Endothelial cell of umbilical vein (primary cell): ENCODE results near the gene PRKAG2. TPM values are rescaled to one million over a fixed set of nuclear protein-coding genes. Genes with fewer than 3 reads are reported as not detected.

ENCODE experiments used
- BruUV-seq: library from RNA; stranded (reverse); fragments of 400-500 nt; replicated peaks from 2 replicates; lab custom pipeline; 2021; lab: Mats Ljungman, UMichigan
- CTCF ChIA-PET: fragments of 300-600, 350-600 bp; sonication (Branson Sonifier 250); formaldehyde crosslinking; loops from one replicate; lab custom pipeline; 2021; ENCODE audit warnings: antibody characterized with exemption, inconsistent platforms; lab: Charles Lee
- POLR2A ChIA-PET: fragments of 300-600, 350-600 bp; sonication (Branson Sonifier 250); formaldehyde crosslinking; loops from one replicate; lab custom pipeline; 2021; ENCODE audit warnings: antibody characterized with exemption, inconsistent platforms; lab: Charles Lee
- DNase-seq: peaks from one replicate; pipeline ENCODE4 v3.0.0-alpha.2; 2011; ENCODE audit warnings: low read depth, low spot score
- FAIRE-seq: peaks from 2 replicates; lab custom pipeline; 2011; peaks lifted over from hg19 to GRCh38; lab: Jason Lieb, UNC
- H2AFZ ChIP-seq: 2 replicates; pipeline ENCODE4 v1.6.0; 2012; ENCODE audit warnings: low read depth, low read length, control low read depth, inconsistent platforms
- H3K27ac ChIP-seq: 2 replicates; pipeline ENCODE4 v1.5.1; 2011; ENCODE audit warnings: low read depth, mild to moderate bottlenecking, control low read depth, low read length, moderate library complexity; ENCODE audit not compliant: insufficient read depth
- H3K27me3 ChIP-seq, 2 experiments: 2 replicates each; pipeline versions ENCODE4 v1.6.0 to v1.6.1; 2011; ENCODE audit warnings: low read length in 2 of 2, mixed read lengths in 1 of 2; ENCODE audit not compliant: control insufficient read depth in 2 of 2, insufficient read depth in 2 of 2
- H3K36me3 ChIP-seq, 2 experiments: 2 replicates in 1 of 2; 3 replicates in 1 of 2; pipeline ENCODE4 v1.5.1; 2011; ENCODE audit warnings: low read length in 2 of 2, mild to moderate bottlenecking in 1 of 2, moderate library complexity in 1 of 2; ENCODE audit not compliant: control insufficient read depth in 2 of 2, insufficient read depth in 2 of 2; ENCODE audit errors: extremely low read depth in 1 of 2
- H3K4me1 ChIP-seq: 3 replicates; pipeline ENCODE4 v1.5.1; 2011; ENCODE audit warnings: mild to moderate bottlenecking, low read length; ENCODE audit not compliant: control insufficient read depth, insufficient read depth; ENCODE audit errors: extremely low read depth
- H3K4me2 ChIP-seq: 2 replicates; pipeline ENCODE4 v1.6.1; 2011; ENCODE audit warnings: low read length, control low read depth, mixed read lengths; ENCODE audit not compliant: insufficient read depth
- H3K4me3 ChIP-seq, 3 experiments: fragments of 200-600 bp in 1 of 3; sonication (generic), shearing (Covaris generic) in 1 of 3; replicated peaks in 1 of 3; 2 replicates each; pipeline ENCODE4 v1.5.1; 2011 to 2016; ENCODE audit warnings: control low read depth in 3 of 3, low read length in 3 of 3, mild to moderate bottlenecking in 2 of 3, inconsistent platforms in 1 of 3, low read depth in 1 of 3, moderate library complexity in 1 of 3; ENCODE audit not compliant: insufficient read depth in 1 of 3
- H3K79me2 ChIP-seq: 2 replicates; pipeline ENCODE4 v1.6.0; 2012; ENCODE audit warnings: low read length, inconsistent platforms; ENCODE audit not compliant: control insufficient read depth, insufficient read depth
- H3K9ac ChIP-seq: replicated peaks from 2 replicates; pipeline ENCODE3; 2011; ENCODE audit warnings: low read length, control low read depth; ENCODE audit not compliant: insufficient read depth; ENCODE audit errors: extremely low read depth
- H3K9me1 ChIP-seq: replicated peaks from 3 replicates; pipeline ENCODE4 v1.6.0; 2011; ENCODE audit warnings: mild to moderate bottlenecking, low read length; ENCODE audit not compliant: control insufficient read depth, insufficient read depth; ENCODE audit errors: extremely low read depth
- H3K9me3 ChIP-seq: replicated peaks from 2 replicates; pipeline ENCODE4 v1.5.1; 2012; ENCODE audit warnings: low read length, inconsistent platforms; ENCODE audit not compliant: control insufficient read depth, insufficient read depth
- H4K20me1 ChIP-seq: replicated peaks from 2 replicates; pipeline ENCODE3; 2011; ENCODE audit warnings: mild to moderate bottlenecking, low read length; ENCODE audit not compliant: control insufficient read depth, insufficient read depth; ENCODE audit errors: extremely low read depth
- EZH2 ChIP-seq: IDR thresholded peaks from 2 replicates; pipeline ENCODE4 v1.6.1; 2012; ENCODE audit warnings: borderline replicate concordance, low read depth, mild to moderate bottlenecking, moderate library complexity, low read length, inconsistent platforms; ENCODE audit not compliant: severe bottlenecking
- GATA2 ChIP-seq: IDR thresholded peaks from 2 replicates; pipeline ENCODE4 v1.7.0; 2011; ENCODE audit warnings: low read depth, mild to moderate bottlenecking, moderate library complexity, mixed read lengths, low read length; ENCODE audit not compliant: insufficient read length, insufficient read depth
- JUN ChIP-seq: IDR thresholded peaks from 2 replicates; pipeline ENCODE4 v1.6.1; 2011; ENCODE audit warnings: borderline replicate concordance, low read depth; ENCODE audit not compliant: insufficient read length, insufficient read depth
- MYC ChIP-seq: IDR thresholded peaks from one replicate; pipeline ENCODE4 v1.6.1; 2011; ENCODE audit warnings: mild to moderate bottlenecking, low read depth, low read length
- POLR2A ChIP-seq: IDR thresholded peaks from 2 replicates; pipeline ENCODE4 v1.6.1; 2012; ENCODE audit warnings: low read depth, mild to moderate bottlenecking, control low read depth, low read length
- POLR2AphosphoS5 ChIP-seq: IDR thresholded peaks from 2 replicates; pipeline ENCODE4 v1.6.1; 2012; ENCODE audit warnings: low read depth, mild to moderate bottlenecking, control low read depth, low read length, moderate library complexity; ENCODE audit not compliant: insufficient read depth
- dilution Hi-C: fragments of 300-500 bp; cut with MboI; formaldehyde crosslinking; loops from one replicate; pipeline ENCODE4 v1.15.0; 2019; ENCODE audit warnings: low sequenced_read_pairs; ENCODE audit not compliant: extremely low pct_ligation_motif_present
- intact Hi-C: fragments of 100-400 bp; cut with micrococcal nuclease; formaldehyde crosslinking; loops from one replicate; pipeline ENCODE4 v1.10.0; 2022
- polyA plus RNA-seq, 4 experiments: library from polyadenylated mRNA; depleted of rRNA in 3 of 4; stranded (reverse) in 3 of 4; unstranded in 1 of 4; fragments of >200 nt; gene quantifications; 2 replicates each; pipeline versions ENCODE4 v1.2.1 to v1.2.3, GENCODE V29; 2011 to 2012; ENCODE audit warnings: missing spikeins in 1 of 4
- total RNA-seq: library from RNA; stranded (reverse); gene quantifications from 2 replicates; pipeline ENCODE4 v1.2.3, GENCODE V29; 2021
- TF ChIP-seq, protein P1 (sequence below), 2 donors: IDR thresholded peaks; 1 replicate in 1 of 2; 2 replicates in 1 of 2; pipeline ENCODE4 v1.5.1; 2011; ENCODE audit warnings: low read length in 2 of 2, mild to moderate bottlenecking in 2 of 2, moderate library complexity in 2 of 2, control low read depth in 1 of 2, inconsistent platforms in 1 of 2, low read depth in 1 of 2; ENCODE audit not compliant: insufficient read depth in 1 of 2; ENCODE audit errors: extremely low read depth in 1 of 2

Gene PRKAG2
- total and polyA plus RNA-seq, 2 donors (not counting 3 experiments of a cell fraction or from before 2014, with no cell fraction given): 19.3 to 51.5 TPM

DNA sequence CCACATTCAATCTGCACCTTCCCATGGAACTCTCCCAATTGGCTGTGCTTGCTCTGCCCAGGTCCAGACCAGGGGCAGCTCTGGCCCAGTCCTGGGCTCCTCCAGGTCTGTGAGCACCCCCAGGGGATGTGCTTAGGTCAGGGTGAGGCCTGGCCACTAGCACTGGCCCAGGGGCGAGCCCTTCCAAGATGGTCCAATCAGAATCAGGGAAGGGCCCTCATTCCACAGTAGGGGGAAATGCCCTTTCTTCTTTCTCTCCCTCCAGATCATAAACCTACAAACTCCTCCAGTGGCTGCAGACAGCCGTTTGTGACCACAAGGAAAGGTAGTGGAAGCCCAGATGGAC is 157.0 kb downstream of the PRKAG2 start:
- no peaks in the 10 kb centered on the region for H3K36me3 ChIP-seq
- TF ChIP-seq EZH2: no peak
- no peak for TF ChIP-seq GATA2
- TF ChIP-seq POLR2AphosphoS5: no peak
- TF ChIP-seq, protein P1, sequence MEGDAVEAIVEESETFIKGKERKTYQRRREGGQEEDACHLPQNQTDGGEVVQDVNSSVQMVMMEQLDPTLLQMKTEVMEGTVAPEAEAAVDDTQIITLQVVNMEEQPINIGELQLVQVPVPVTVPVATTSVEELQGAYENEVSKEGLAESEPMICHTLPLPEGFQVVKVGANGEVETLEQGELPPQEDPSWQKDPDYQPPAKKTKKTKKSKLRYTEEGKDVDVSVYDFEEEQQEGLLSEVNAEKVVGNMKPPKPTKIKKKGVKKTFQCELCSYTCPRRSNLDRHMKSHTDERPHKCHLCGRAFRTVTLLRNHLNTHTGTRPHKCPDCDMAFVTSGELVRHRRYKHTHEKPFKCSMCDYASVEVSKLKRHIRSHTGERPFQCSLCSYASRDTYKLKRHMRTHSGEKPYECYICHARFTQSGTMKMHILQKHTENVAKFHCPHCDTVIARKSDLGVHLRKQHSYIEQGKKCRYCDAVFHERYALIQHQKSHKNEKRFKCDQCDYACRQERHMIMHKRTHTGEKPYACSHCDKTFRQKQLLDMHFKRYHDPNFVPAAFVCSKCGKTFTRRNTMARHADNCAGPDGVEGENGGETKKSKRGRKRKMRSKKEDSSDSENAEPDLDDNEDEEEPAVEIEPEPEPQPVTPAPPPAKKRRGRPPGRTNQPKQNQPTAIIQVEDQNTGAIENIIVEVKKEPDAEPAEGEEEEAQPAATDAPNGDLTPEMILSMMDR (IDR thresholded peaks at IDR 0.05; ENCODE audit: extremely low read depth in 1 of 2, insufficient read depth in 1 of 2, low read depth in 1 of 2, low read length in 2 of 2): no peak
- TF ChIP-seq MYC: no peak
- TF ChIP-seq POLR2A: no peak
- no peak for TF ChIP-seq JUN
- no peaks in the 10 kb centered on the region for H3K9me3 ChIP-seq
- no TSS peak for BruUV-seq
- H4K20me1 ChIP-seq: no peaks in the 10 kb centered on the region
- H3K27ac ChIP-seq: no peak overlapping the region
- H2AFZ ChIP-seq: no peak overlapping the region
- FAIRE-seq: no peak
- no peaks in the 10 kb centered on the region for H3K4me1 ChIP-seq
- dilution Hi-C loops (no loop called here), intact Hi-C loops (no loop called here)
- no peaks in the 10 kb centered on the region for H3K9me1 ChIP-seq
- no peaks in the 10 kb centered on the region for H3K27me3 ChIP-seq
- H3K79me2 ChIP-seq: no peaks in the 10 kb centered on the region
- ChIA-PET POLR2A (no interaction called here), CTCF (no interaction called here)
- H3K4me3 ChIP-seq: no peak overlapping the region
- no peak overlapping the region for H3K4me2 ChIP-seq
- H3K9ac ChIP-seq: no peak overlapping the region
- no peak for DNase-seq
